Measurements from ENCODE around the gene FPGS.

Gene FPGS

DNA sequence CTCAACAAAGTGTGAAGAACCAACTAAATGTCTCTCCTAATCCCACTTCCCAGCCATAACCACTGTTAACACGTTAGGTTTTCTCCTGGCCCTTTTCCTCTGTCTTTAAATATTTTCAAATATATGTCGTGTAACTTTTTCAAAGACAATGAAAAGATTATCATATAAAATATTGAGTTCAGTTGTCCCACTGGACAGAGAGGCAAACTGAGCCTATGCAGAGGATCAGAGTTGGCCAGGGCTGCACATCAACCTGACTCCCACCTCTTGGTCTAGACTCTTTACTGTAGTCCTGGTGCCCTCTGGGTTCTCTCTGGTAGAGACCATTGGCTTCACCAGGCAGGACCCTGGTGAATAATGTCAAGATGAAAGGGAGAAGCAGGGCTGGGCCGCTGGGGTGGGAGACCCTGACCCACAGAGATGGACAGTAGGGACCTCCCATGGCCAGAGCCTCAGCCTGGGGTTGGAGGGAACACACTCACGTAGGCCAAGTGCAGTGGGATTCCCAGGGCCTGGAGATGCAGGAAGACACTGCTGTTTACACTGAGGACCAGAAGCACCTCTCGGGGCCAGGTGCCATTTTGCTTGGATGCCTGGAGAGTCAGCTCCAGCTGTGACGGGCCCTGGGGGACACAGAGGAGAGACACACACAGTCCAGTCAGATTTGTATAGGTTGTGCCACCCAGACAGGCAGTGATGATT, 26.7 kb downstream of the FPGS start:
- no peak for ATAC-seq (ENCODE audit: insufficient read depth, low read depth)
- Histone ChIP-seq H2AFZ (ENCODE audit: low read depth, low read length) (no peak overlapping the region), H3K36me3 (ENCODE audit: insufficient read depth, low read length) (no peaks in the 10 kb centered on the region), H3K9ac (ENCODE audit: low read depth, low read length) (no peak overlapping the region), H3K27ac (ENCODE audit: low read length) (no peak overlapping the region), H3K4me1 (ENCODE audit: insufficient read depth, low read length) (no peaks in the 10 kb centered on the region), H4K20me1 (ENCODE audit: insufficient read depth, low read length) (no peaks in the 10 kb centered on the region), H3K79me2 (ENCODE audit: insufficient read depth, low read length) (no peaks in the 10 kb centered on the region), H3K4me3 (ENCODE audit: low read depth in 1 of 2, low read length in 2 of 2) (no peak overlapping the region), H3K27me3 (ENCODE audit: insufficient read depth, low read length, poor library complexity) (no peaks in the 10 kb centered on the region), H3K4me2 (ENCODE audit: insufficient read depth, low read length) (no peak overlapping the region), H3K9me3 (ENCODE audit: insufficient read depth, low read length, severe bottlenecking) (no peaks in the 10 kb centered on the region)
- TF ChIP-seq EZH2 (IDR thresholded peaks at IDR 0.05; ENCODE audit: borderline replicate concordance, low read depth, low read length, severe bottlenecking): no peak
- TF ChIP-seq, protein P1, sequence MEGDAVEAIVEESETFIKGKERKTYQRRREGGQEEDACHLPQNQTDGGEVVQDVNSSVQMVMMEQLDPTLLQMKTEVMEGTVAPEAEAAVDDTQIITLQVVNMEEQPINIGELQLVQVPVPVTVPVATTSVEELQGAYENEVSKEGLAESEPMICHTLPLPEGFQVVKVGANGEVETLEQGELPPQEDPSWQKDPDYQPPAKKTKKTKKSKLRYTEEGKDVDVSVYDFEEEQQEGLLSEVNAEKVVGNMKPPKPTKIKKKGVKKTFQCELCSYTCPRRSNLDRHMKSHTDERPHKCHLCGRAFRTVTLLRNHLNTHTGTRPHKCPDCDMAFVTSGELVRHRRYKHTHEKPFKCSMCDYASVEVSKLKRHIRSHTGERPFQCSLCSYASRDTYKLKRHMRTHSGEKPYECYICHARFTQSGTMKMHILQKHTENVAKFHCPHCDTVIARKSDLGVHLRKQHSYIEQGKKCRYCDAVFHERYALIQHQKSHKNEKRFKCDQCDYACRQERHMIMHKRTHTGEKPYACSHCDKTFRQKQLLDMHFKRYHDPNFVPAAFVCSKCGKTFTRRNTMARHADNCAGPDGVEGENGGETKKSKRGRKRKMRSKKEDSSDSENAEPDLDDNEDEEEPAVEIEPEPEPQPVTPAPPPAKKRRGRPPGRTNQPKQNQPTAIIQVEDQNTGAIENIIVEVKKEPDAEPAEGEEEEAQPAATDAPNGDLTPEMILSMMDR (IDR thresholded peaks at IDR 0.05; ENCODE audit: borderline replicate concordance, extremely low read depth, low read length, poor library complexity, severe bottlenecking): no peak
- DNase-seq: no peak

DNA sequence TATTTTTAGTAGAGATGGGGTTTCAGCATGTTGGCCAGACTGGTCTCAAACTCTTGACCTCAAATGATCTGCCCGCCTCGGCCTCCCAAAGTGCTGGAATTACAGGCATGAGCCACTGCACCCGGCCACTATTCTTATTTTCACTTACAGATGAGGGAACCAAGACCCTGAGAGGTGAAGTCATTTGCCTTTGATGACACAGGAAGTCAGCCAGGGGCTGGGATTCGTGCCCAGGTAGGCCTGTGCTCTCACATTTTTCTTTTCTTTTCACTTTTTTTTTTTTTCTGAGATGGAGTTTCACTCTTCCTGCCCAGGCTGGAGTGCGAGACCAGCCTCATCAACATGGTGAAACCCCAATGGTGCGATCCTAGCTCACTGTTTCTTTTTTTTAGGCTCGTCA, 29.6 kb downstream of the FPGS start:
- H2AFZ ChIP-seq (ENCODE audit: low read depth, low read length): no peak overlapping the region
- H3K4me3 ChIP-seq (ENCODE audit: low read depth in 1 of 2, low read length in 2 of 2): no peak overlapping the region
- no peak overlapping the region for H3K4me2 ChIP-seq (ENCODE audit: insufficient read depth, low read length)
- no peak overlapping the region for H3K9ac ChIP-seq (ENCODE audit: low read depth, low read length)
- H3K27ac ChIP-seq (ENCODE audit: low read length): no peak overlapping the region
- TF ChIP-seq, protein P1 (IDR thresholded peaks at IDR 0.05; ENCODE audit: borderline replicate concordance, extremely low read depth, low read length, poor library complexity, severe bottlenecking): no peak
- TF ChIP-seq EZH2 (IDR thresholded peaks at IDR 0.05; ENCODE audit: borderline replicate concordance, low read depth, low read length, severe bottlenecking): no peak
- H3K9me3 ChIP-seq (ENCODE audit: insufficient read depth, low read length, severe bottlenecking): no peaks in the 10 kb centered on the region
- no peaks in the 10 kb centered on the region for H3K27me3 ChIP-seq (ENCODE audit: insufficient read depth, low read length, poor library complexity)
- DNase-seq (no peak), ATAC-seq (ENCODE audit: insufficient read depth, low read depth) (peak; percentile 29; the same call in 1 of the 3 replicates)
- H3K4me1 ChIP-seq (ENCODE audit: insufficient read depth, low read length): no peaks in the 10 kb centered on the region
- H3K36me3 ChIP-seq (ENCODE audit: insufficient read depth, low read length): no peaks in the 10 kb centered on the region
- no peaks in the 10 kb centered on the region for H4K20me1 ChIP-seq (ENCODE audit: insufficient read depth, low read length)
- no peaks in the 10 kb centered on the region for H3K79me2 ChIP-seq (ENCODE audit: insufficient read depth, low read length)

DNA sequence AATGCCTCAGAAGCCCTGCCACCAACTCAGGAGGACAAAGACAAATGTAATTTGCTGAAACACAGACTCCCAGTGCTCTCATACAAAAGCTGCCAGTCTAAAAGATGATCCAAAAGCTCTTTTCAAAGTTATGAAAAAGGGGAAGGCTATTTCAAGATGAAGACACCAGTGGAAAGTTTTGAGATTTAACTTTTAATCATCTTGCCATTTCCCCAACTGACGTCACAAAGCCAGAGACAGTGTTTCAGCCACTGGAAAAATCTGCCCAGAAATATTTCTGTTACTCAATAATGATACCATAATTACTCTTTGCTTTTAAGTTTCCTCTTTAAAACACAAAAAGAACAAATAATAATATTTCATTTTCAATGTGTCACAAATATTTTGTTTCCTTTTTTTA, 30.9 kb downstream of the FPGS start:
- Histone ChIP-seq H3K79me2 (ENCODE audit: insufficient read depth, low read length) (no peaks in the 10 kb centered on the region), H3K9ac (ENCODE audit: low read depth, low read length) (no peak overlapping the region), H3K4me3 (ENCODE audit: low read depth in 1 of 2, low read length in 2 of 2) (no peak overlapping the region), H3K27ac (ENCODE audit: low read length) (no peak overlapping the region), H4K20me1 (ENCODE audit: insufficient read depth, low read length) (no peaks in the 10 kb centered on the region), H3K4me2 (ENCODE audit: insufficient read depth, low read length) (no peak overlapping the region), H3K27me3 (ENCODE audit: insufficient read depth, low read length, poor library complexity) (no peaks in the 10 kb centered on the region), H3K9me3 (ENCODE audit: insufficient read depth, low read length, severe bottlenecking) (no peaks in the 10 kb centered on the region), H3K36me3 (ENCODE audit: insufficient read depth, low read length) (no peaks in the 10 kb centered on the region), H2AFZ (ENCODE audit: low read depth, low read length) (no peak overlapping the region), H3K4me1 (ENCODE audit: insufficient read depth, low read length) (no peaks in the 10 kb centered on the region)
- DNase-seq: no peak
- TF ChIP-seq, protein P1 (IDR thresholded peaks at IDR 0.05; ENCODE audit: borderline replicate concordance, extremely low read depth, low read length, poor library complexity, severe bottlenecking): no peak
- TF ChIP-seq EZH2 (IDR thresholded peaks at IDR 0.05; ENCODE audit: borderline replicate concordance, low read depth, low read length, severe bottlenecking): no peak
- ATAC-seq (ENCODE audit: insufficient read depth, low read depth): no peak

All from DND-41 (cell line).